ENCODE results near the gene F2R.

- TF ChIP-seq CTCF (IDR thresholded peaks at IDR 0.05; ENCODE audit: low read depth, low read length) (no peak), POLR2A (IDR thresholded peaks at IDR 0.05; ENCODE audit: extremely low read depth, insufficient read length) (no peak), MAX (IDR thresholded peaks at IDR 0.05; ENCODE audit: low read depth, low read length) (no peak)
Observed at GRCh38 chr5:76684756-76685519, 31.0 kb upstream of the F2R start.

Measured in NB4 (cell line).